Measurements from ENCODE around the gene FLRT3.

DNA sequence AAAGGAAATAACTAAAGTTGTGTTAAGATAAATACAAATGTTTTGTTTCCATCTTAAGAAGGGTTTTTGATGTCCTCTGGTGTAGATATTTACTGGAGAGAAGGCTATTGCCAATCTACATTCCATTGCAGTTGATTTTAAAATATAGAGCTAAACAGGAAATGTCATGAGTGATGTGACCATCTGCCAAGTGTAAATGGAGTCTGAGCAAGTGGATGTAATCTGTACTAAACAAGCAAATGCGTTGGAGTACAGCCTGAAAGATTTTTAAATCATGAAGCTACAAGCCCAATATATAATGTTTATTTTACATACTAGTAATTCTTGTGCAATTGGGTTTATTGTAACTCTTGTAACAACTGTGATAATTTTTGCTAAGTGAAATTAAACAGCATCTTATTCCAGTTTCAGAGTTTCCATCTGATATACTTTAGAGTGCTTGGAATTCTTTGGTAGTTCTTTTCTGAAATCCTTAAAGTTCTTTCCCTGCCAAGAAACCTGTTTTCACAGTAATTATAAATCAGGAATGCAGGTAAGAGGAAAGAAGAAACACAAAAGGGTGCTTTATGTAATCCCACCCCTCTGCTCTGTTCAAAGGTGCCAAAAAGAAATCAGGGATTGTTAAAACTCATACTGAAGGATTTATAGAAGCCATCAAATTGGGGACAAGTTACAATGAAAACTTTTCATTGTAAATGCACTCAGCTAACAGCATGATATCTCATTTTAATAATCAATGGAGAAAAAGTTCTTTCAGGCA, 47.2 kb upstream of the FLRT3 start:
- TF ChIP-seq, protein P1, sequence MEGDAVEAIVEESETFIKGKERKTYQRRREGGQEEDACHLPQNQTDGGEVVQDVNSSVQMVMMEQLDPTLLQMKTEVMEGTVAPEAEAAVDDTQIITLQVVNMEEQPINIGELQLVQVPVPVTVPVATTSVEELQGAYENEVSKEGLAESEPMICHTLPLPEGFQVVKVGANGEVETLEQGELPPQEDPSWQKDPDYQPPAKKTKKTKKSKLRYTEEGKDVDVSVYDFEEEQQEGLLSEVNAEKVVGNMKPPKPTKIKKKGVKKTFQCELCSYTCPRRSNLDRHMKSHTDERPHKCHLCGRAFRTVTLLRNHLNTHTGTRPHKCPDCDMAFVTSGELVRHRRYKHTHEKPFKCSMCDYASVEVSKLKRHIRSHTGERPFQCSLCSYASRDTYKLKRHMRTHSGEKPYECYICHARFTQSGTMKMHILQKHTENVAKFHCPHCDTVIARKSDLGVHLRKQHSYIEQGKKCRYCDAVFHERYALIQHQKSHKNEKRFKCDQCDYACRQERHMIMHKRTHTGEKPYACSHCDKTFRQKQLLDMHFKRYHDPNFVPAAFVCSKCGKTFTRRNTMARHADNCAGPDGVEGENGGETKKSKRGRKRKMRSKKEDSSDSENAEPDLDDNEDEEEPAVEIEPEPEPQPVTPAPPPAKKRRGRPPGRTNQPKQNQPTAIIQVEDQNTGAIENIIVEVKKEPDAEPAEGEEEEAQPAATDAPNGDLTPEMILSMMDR (IDR thresholded peaks at IDR 0.05; ENCODE audit: low read depth, low read length, missing input control): no peak
- TF ChIP-seq EGR1 (IDR thresholded peaks at IDR 0.05; ENCODE audit: low read depth in 2 of 2): no peak
- no peak for TF ChIP-seq YY1 (IDR thresholded peaks at IDR 0.05)
- no peak for TF ChIP-seq RXRA (IDR thresholded peaks at IDR 0.05)

Data from liver (tissue), 3 donors.